CD4-positive, CD25-positive, alpha-beta regulatory T cell (primary cell): ENCODE measurements around the gene ZNF33B. TPM values are rescaled to one million over a fixed set of nuclear protein-coding genes. Genes with fewer than 3 reads are reported as not detected.
A peak's percentile ranks its signal among the peaks of the same experiment; 100 is the strongest.

Experiments
- ATAC-seq, 2 donors: fragments of 150-1000 bp; cut with Tn5 transposase; one replicate each; pipeline ENCODE4 v1.10.0; 2021; ENCODE audit warnings: low read depth in 2 of 2, moderate number of reproducible peaks in 2 of 2, moderate library complexity in 1 of 2
- DNase-seq, 3 donors: peaks; one replicate each; pipeline versions ENCODE4 v3.0.0 to v3.0.0-alpha.2; 2012 to 2022; ENCODE audit warnings: mixed read lengths in 1 of 3
- H3K27ac ChIP-seq: one replicate; pipeline ENCODE4 v1.7.0; 2013; ENCODE audit warnings: mild to moderate bottlenecking, low read length; ENCODE audit not compliant: insufficient read depth, poor library complexity, severe bottlenecking
- H3K27me3 ChIP-seq: one replicate; pipeline ENCODE4 v1.7.0; 2013; ENCODE audit warnings: low read length; ENCODE audit not compliant: control insufficient read depth, insufficient read depth
- H3K36me3 ChIP-seq: one replicate; pipeline ENCODE4 v1.7.0; 2013; ENCODE audit warnings: mild to moderate bottlenecking, low read length, moderate library complexity; ENCODE audit not compliant: control insufficient read depth, insufficient read depth
- H3K4me1 ChIP-seq: 2 replicates; pipeline ENCODE4 v1.7.0; 2013; ENCODE audit warnings: mild to moderate bottlenecking, low read length; ENCODE audit not compliant: insufficient read depth, control insufficient read depth, poor library complexity, severe bottlenecking
- H3K4me3 ChIP-seq: one replicate; pipeline ENCODE4 v1.7.0; 2013; ENCODE audit warnings: low read depth, mild to moderate bottlenecking, low read length, moderate library complexity
- H3K9me3 ChIP-seq, 2 experiments: 1 replicate in 1 of 2; 2 replicates in 1 of 2; pipeline ENCODE4 v1.7.0; 2013; ENCODE audit warnings: low read length in 2 of 2, mild to moderate bottlenecking in 1 of 2, moderate library complexity in 1 of 2; ENCODE audit not compliant: control insufficient read depth in 2 of 2
- H3K27ac Mint-ChIP-seq, 3 donors: one replicate each; pipeline ENCODE4 v1.8.0; 2020 to 2022; ENCODE audit warnings: mild to moderate bottlenecking in 3 of 3, mixed read lengths in 3 of 3, moderate library complexity in 2 of 3
- H3K27me3 Mint-ChIP-seq: one replicate; pipeline ENCODE4 v1.8.0; 2022; ENCODE audit warnings: mild to moderate bottlenecking, mixed read lengths
- H3K36me3 Mint-ChIP-seq: one replicate; pipeline ENCODE4 v1.8.0; 2020; ENCODE audit warnings: mixed read lengths
- H3K4me1 Mint-ChIP-seq, 4 donors: one replicate each; pipeline ENCODE4 v1.8.0; 2020 to 2022; ENCODE audit warnings: mixed read lengths in 4 of 4, mild to moderate bottlenecking in 1 of 4
- H3K4me3 Mint-ChIP-seq, 4 donors: one replicate each; pipeline ENCODE4 v1.8.0; 2020 to 2022; ENCODE audit warnings: mild to moderate bottlenecking in 4 of 4, mixed read lengths in 4 of 4, moderate library complexity in 3 of 4
- H3K9me3 Mint-ChIP-seq, 7 donors: one replicate each; pipeline ENCODE4 v1.8.0; 2020 to 2022; ENCODE audit warnings: mixed read lengths in 7 of 7, mild to moderate bottlenecking in 3 of 7, moderate library complexity in 2 of 7
- polyA plus RNA-seq, 4 donors: library from polyadenylated mRNA; unstranded; fragments of 300-500 nt; fragmentation: Illumina TruSeq; gene quantifications; one replicate each; pipeline ENCODE4 v1.2.3, GENCODE V29; 2021
- total RNA-seq: library from RNA; stranded (reverse); gene quantifications from one replicate; pipeline ENCODE4 v1.2.3, GENCODE V29; 2022

ZNF33B gene
- total and polyA plus RNA-seq, 5 donors from 2014 or later: 7.1 to 23.5 (median 9.8) TPM

DNA sequence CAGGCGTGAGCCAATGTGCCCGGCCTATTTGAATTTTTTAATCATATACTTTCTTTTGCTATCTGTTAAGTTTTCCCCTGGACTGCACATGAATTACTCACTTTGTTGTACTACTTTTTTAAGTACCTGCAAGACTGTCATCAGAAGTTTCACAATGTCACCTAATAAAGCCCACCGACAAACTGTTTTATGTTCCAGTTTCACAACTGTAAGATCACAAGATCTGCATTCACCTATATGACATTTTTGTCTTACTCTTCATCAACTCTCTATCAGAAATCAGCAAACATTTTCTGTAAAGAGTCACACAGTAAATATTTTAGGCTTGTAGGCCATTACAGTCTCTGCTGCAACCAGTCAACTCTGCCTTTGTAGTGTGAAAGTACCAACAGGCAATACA is 88.5 kb downstream of the ZNF33B start:
- peaks cover 3 to 19% (median 14%) of the 10 kb centered on the region in 7 donors for H3K9me3 Mint-ChIP-seq
- H3K4me3 Mint-ChIP-seq: peak overlapping the region; percentile 80 to 98 (median 93)
- peaks cover 27% of the 10 kb centered on the region for H3K4me1 ChIP-seq
- H3K27ac Mint-ChIP-seq: no peak overlapping the region
- H3K4me3 ChIP-seq: peak overlapping the region; percentile 64
- no peak overlapping the region for H3K27ac ChIP-seq
- no peaks in the 10 kb centered on the region for H3K27me3 ChIP-seq
- H3K36me3 ChIP-seq: peaks cover 26% of the 10 kb centered on the region
- peaks cover 17 to 18% of the 10 kb centered on the region in 2 experiments for H3K9me3 ChIP-seq
- peaks cover 52% of the 10 kb centered on the region for H3K36me3 Mint-ChIP-seq
- DNase-seq: no peak
- no peak for ATAC-seq
- peaks cover 33 to 65% (median 45%) of the 10 kb centered on the region in 4 donors for H3K4me1 Mint-ChIP-seq
- no peaks in the 10 kb centered on the region for H3K27me3 Mint-ChIP-seq

DNA sequence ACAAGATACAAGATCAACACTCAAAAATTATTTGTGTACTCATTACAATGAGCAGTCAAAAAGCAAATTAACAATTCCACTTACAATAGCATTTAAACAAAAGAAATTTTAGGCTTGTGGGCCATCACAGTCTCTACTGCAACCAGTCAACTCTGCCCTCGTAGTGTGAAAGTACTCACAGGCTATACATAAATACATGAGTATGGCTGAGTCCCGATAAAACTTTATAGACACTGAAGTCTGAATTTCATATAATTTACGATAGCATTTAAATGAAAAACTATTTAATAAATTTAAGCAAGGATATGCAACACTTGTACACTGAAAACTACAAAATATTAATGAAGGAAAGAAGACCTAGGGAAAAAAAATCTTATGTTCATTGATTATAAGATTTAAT is 90.1 kb downstream of the ZNF33B start:
- H3K27ac ChIP-seq: no peak overlapping the region
- peak overlapping the region; percentile 16 for H3K4me3 ChIP-seq
- H3K27me3 ChIP-seq: no peaks in the 10 kb centered on the region
- no peak for DNase-seq
- peaks cover 26% of the 10 kb centered on the region for H3K4me1 ChIP-seq
- ATAC-seq: no peak
- Mint-ChIP-seq H3K4me3 (peak overlapping the region in 2 of 4 donors; percentile 61 to 68), H3K9me3 (peaks cover 3 to 27% (median 20%) of the 10 kb centered on the region in 7 donors), H3K4me1 (peaks cover 34 to 66% (median 44%) of the 10 kb centered on the region in 4 donors), H3K27me3 (no peaks in the 10 kb centered on the region), H3K27ac (no peak overlapping the region), H3K36me3 (peaks cover 64% of the 10 kb centered on the region)
- peaks cover 36% of the 10 kb centered on the region for H3K36me3 ChIP-seq
- H3K9me3 ChIP-seq: peaks cover 28 to 33% of the 10 kb centered on the region in 2 experiments

DNA sequence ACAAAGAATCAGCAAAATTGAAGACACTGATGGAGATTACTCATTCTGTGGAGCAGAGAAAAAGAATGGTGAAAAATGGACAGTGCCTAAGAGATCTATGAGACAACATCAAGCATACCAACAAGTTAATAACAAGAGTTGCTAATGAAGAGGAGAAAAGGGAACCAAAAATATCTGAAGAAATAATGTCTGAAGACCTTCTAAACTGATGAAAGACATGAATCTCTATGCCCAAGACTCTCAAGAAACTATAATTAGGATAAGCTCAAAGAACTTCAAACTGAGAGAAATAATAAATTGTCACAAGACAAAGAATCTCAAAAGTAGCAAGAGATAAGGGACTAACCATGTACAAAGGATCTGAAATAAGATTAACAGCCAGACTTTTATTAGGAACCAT is 93.4 kb downstream of the ZNF33B start:
- no peak for DNase-seq
- H3K27me3 Mint-ChIP-seq: no peaks in the 10 kb centered on the region
- H3K27me3 ChIP-seq: no peaks in the 10 kb centered on the region
- peaks cover 17 to 41% (median 24%) of the 10 kb centered on the region in 4 donors for H3K4me1 Mint-ChIP-seq
- peaks cover 82% of the 10 kb centered on the region for H3K36me3 Mint-ChIP-seq
- H3K4me1 ChIP-seq: no peaks in the 10 kb centered on the region
- H3K4me3 ChIP-seq: peak overlapping the region; percentile 9
- peaks cover 3 to 48% (median 25%) of the 10 kb centered on the region in 7 donors for H3K9me3 Mint-ChIP-seq
- H3K27ac ChIP-seq: no peak overlapping the region
- peak overlapping the region in 1 of 4 donors; percentile 65 for H3K4me3 Mint-ChIP-seq
- H3K27ac Mint-ChIP-seq: no peak overlapping the region
- no peak for ATAC-seq
- H3K9me3 ChIP-seq: peaks cover 55 to 66% of the 10 kb centered on the region in 2 experiments
- H3K36me3 ChIP-seq: peaks cover 55% of the 10 kb centered on the region

DNA sequence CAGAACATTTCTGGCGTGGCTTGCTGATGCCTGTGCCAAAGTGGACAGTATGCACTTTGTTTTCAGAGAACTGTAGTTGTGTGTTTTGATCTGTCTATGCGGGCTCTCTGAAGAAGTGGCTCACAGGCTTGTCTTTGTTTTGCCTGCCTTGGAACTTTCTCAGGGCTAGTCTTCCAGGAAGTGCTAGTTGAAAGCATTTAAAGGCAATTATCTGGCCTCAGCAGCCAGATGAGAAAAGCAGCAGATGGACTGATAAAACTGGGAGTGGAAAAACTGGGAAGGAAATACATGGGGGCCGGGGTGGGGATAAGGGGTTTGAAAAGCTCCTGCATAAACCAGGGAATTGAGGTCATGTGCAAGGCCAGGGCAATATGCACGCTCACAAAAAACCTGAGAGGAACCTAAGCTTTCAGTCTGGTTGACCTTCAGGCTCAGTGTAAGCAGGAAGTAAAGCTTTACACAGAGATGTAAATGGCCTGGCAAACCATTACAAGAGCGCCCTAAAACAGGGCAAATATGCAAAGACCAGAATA is 94.5 kb downstream of the ZNF33B start:
- no peak for ATAC-seq
- peak overlapping the region in 1 of 4 donors; percentile 15 for H3K4me3 Mint-ChIP-seq
- Histone ChIP-seq H3K9me3 (peaks cover 59 to 76% of the 10 kb centered on the region in 2 experiments), H3K36me3 (peaks cover 61% of the 10 kb centered on the region), H3K27me3 (no peaks in the 10 kb centered on the region), H3K4me3 (no peak overlapping the region), H3K27ac (no peak overlapping the region), H3K4me1 (no peaks in the 10 kb centered on the region)
- peaks cover 13 to 33% (median 19%) of the 10 kb centered on the region in 4 donors for H3K4me1 Mint-ChIP-seq
- peaks cover 3 to 50% (median 25%) of the 10 kb centered on the region in 7 donors for H3K9me3 Mint-ChIP-seq
- no peak for DNase-seq
- H3K27ac Mint-ChIP-seq: no peak overlapping the region
- H3K27me3 Mint-ChIP-seq: no peaks in the 10 kb centered on the region
- H3K36me3 Mint-ChIP-seq: peaks cover 78% of the 10 kb centered on the region

Other genes with a start within 250 kb of the ZNF33B start
- gene BMS1, start 144.2 kb upstream of the ZNF33B start, total RNA-seq: 10.9 TPM
- gene BMS1, start 144.2 kb upstream of the ZNF33B start, polyA plus RNA-seq: 10 to 100 TPM in 2 of 4 donors, 1 to 10 TPM in 2; 8.6 to 11.7 (median 10.3) TPM